Measurements from ENCODE around the gene NDUFA13. TPM values are rescaled to one million over a fixed set of nuclear protein-coding genes. Genes with fewer than 3 reads are reported as not detected.

NDUFA13 gene
- polyA plus RNA-seq, 1 of the 3 experiments (the other 2 are of a cell fraction): 1,828 TPM

- TF ChIP-seq FOXJ3 (CRISPR knock-in tag; IDR thresholded peaks at IDR 0.05) (no peak), RAD21 (IDR thresholded peaks at IDR 0.05; ENCODE audit: low read length) (no peak), POLR2AphosphoS5 (IDR thresholded peaks at IDR 0.05; ENCODE audit: low read depth, low read length) (no peak), ZBTB33 (IDR thresholded peaks at IDR 0.05; ENCODE audit: borderline replicate concordance, low read depth) (no peak), MXI1 (IDR thresholded peaks at IDR 0.05; ENCODE audit: low read depth, low read length) (no peak)
Observed at GRCh38 chr19:19510432-19510831, 5.6 kb upstream of the NDUFA13 start (continued).

- Histone ChIP-seq H3K4me2 (no peak overlapping the region), H3F3A (replicated peaks; ENCODE audit: insufficient read depth) (peaks cover 3% of the 10 kb centered on the region), H3K27ac (ENCODE audit: low read depth in 2 of 2, low read length in 1 of 2) (no peak overlapping the region), H4K20me1 (ENCODE audit: insufficient read depth) (no peaks in the 10 kb centered on the region), H3K9me2 (no peaks in the 10 kb centered on the region), H3K36me3 (replicated peaks in 1 of 2; ENCODE audit: control insufficient read depth in 1 of 2, insufficient read depth in 2 of 2, low read length in 1 of 2) (peaks cover 0 to 13% of the 10 kb centered on the region in 2 experiments), H3K9me3 (no peaks in the 10 kb centered on the region), H2AFZ (ENCODE audit: low read depth) (no peak overlapping the region), H3K4me3 (ENCODE audit: low read depth in 2 of 2, low read length in 1 of 2) (no peak overlapping the region), H3K27me3 (ENCODE audit: insufficient read depth) (no peaks in the 10 kb centered on the region), H3K4me1 (ENCODE audit: control insufficient read depth in 1 of 2, insufficient read depth in 2 of 2, low read depth in 1 of 2, low read length in 1 of 2) (peaks cover 0 to 11% of the 10 kb centered on the region in 2 experiments; a peak in 1 of 4 replicates), H3K9ac (no peak overlapping the region), H3K79me2 (ENCODE audit: insufficient read depth) (peaks cover 27% of the 10 kb centered on the region)
- no peak for DNase-seq
- POLR2A ChIA-PET: interaction anchor here (0.6 kb wide), 1 partner anchor 16 kb away, joined by 3 read pairs; no protein-coding TSS in a partner anchor
- no peak for TF ChIP-seq ZBTB33 (IDR thresholded peaks at IDR 0.05; ENCODE audit: borderline replicate concordance, low read depth)
- no peak for TF ChIP-seq USF1 (IDR thresholded peaks at IDR 0.05; ENCODE audit: borderline replicate concordance, low read depth)
- TF ChIP-seq MEF2A (IDR thresholded peaks at IDR 0.05; ENCODE audit: borderline replicate concordance, low read depth): no peak
- no peak for TF ChIP-seq SIN3A (IDR thresholded peaks at IDR 0.05; ENCODE audit: borderline replicate concordance, low read depth, low read length)
- no peak for TF ChIP-seq GABPA (IDR thresholded peaks at IDR 0.05; ENCODE audit: low read depth)
- TF ChIP-seq YY1 (IDR thresholded peaks at IDR 0.05; ENCODE audit: low read depth): no peak
- no peak for TF ChIP-seq JUND (IDR thresholded peaks at IDR 0.05)
- TF ChIP-seq USF2 (IDR thresholded peaks at IDR 0.05; ENCODE audit: borderline replicate concordance, low read depth, low read length): no peak
- no peak for TF ChIP-seq CTCF (IDR thresholded peaks at IDR 0.05)
- WGBS (ENCODE audit: low lambda C conversion rate): 95% methylated on average over 15 of the region's 17 CpGs
- CTCF ChIA-PET: interaction anchor here (3.8 kb wide), 1 partner anchor 18 kb away, joined by 19 read pairs; no protein-coding TSS in a partner anchor
Observed at GRCh38 chr19:19513682-19514081, 2.3 kb upstream of the NDUFA13 start.

All from SK-N-SH (cell line).